ENCODE results near the gene MAP3K4.

MAP3K4 gene

GRCh38 chr6:160999516-160999915 lies 7.9 kb downstream of the MAP3K4 start:
- Histone ChIP-seq H3K9me3 (ENCODE audit: low read length) (no peaks in the 10 kb centered on the region), H2AFZ (ENCODE audit: low read depth, low read length) (no peak overlapping the region), H3K27me3 (ENCODE audit: insufficient read depth, low read length) (no peaks in the 10 kb centered on the region), H3K4me1 (ENCODE audit: insufficient read depth, low read length) (peaks cover 5% of the 10 kb centered on the region), H3K36me3 (ENCODE audit: insufficient read depth, low read length) (peaks cover 4% of the 10 kb centered on the region), H3K4me3 (ENCODE audit: low read length) (no peak overlapping the region)

DNA sequence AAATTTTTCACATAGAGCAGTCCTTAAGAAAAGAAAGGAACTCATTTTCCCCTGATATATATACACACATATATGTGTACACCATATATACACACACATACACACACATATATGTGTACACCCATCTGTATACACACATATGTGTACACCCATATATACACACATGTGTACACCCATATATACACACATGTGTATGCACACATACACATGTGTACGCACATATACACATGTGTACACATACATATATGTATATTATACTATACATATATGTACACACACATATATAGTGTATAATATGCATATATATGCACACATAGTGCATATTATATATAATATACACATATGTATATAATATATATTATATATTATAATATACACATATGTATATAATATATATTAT lies 9.1 kb downstream of the MAP3K4 start:
- peaks cover 4% of the 10 kb centered on the region for H3K36me3 ChIP-seq (ENCODE audit: insufficient read depth, low read length)
- no peaks in the 10 kb centered on the region for H3K4me1 ChIP-seq (ENCODE audit: insufficient read depth, low read length)
- no peaks in the 10 kb centered on the region for H3K27me3 ChIP-seq (ENCODE audit: insufficient read depth, low read length)
- no peaks in the 10 kb centered on the region for H3K9me3 ChIP-seq (ENCODE audit: low read length)
- no peak overlapping the region for H2AFZ ChIP-seq (ENCODE audit: low read depth, low read length)
- H3K4me3 ChIP-seq (ENCODE audit: low read length), result no peak overlapping the region

DNA sequence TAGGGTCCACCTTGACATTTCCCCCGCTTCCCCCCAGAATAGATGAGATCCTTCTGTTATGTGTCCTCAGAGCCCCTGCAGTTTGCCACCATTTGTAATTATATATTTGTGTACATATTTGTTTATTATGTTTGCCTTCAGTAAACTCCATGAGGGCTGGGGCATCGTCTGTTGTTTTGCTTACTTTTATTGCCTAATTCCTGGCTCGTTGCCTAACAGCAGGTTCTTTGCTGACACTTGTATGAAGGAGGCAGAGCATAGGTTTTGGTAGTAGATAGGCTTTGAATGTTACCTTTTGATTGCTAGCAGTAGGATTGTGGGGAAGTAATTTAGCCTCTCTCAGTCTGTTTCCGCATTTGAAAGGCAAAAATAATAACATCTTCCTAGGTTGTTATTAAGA lies 9.9 kb downstream of the MAP3K4 start:
- Histone ChIP-seq H3K9me3 (ENCODE audit: low read length) (no peaks in the 10 kb centered on the region), H3K4me1 (ENCODE audit: insufficient read depth, low read length) (no peaks in the 10 kb centered on the region), H3K27me3 (ENCODE audit: insufficient read depth, low read length) (no peaks in the 10 kb centered on the region), H2AFZ (ENCODE audit: low read depth, low read length) (no peak overlapping the region), H3K36me3 (ENCODE audit: insufficient read depth, low read length) (peaks cover 4% of the 10 kb centered on the region), H3K4me3 (ENCODE audit: low read length) (no peak overlapping the region)

- H3K36me3 ChIP-seq (ENCODE audit: insufficient read depth, low read length), result no peaks in the 10 kb centered on the region
- no peaks in the 10 kb centered on the region for H3K27me3 ChIP-seq (ENCODE audit: insufficient read depth, low read length)
- no peak overlapping the region for H2AFZ ChIP-seq (ENCODE audit: low read depth, low read length)
- no peaks in the 10 kb centered on the region for H3K9me3 ChIP-seq (ENCODE audit: low read length)
- H3K4me3 ChIP-seq (ENCODE audit: low read length), result no peak overlapping the region
- H3K4me1 ChIP-seq (ENCODE audit: insufficient read depth, low read length), result no peaks in the 10 kb centered on the region
Measured at GRCh38 chr6:161003336-161003735, 11.8 kb downstream of the MAP3K4 start.

DNA sequence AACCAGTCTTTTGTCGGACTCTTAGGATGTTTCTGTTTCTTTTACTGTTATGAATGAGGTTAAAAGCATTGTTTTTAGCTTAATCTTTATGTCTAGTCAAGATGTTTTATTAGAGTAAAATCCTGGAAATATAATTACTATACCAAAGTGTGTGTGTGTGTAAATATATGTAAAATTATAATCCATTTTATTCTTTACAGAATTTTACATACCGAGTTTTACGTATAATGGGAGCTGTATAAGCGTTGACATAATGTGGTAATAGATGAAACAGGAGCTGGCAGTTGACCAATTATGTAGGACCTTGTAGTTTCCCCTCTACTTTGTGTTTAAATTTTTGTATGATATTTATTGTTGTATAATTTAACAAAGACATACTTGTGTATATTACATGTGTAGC lies 16.7 kb downstream of the MAP3K4 start:
- H3K27me3 ChIP-seq (ENCODE audit: insufficient read depth, low read length), result no peaks in the 10 kb centered on the region
- no peak overlapping the region for H2AFZ ChIP-seq (ENCODE audit: low read depth, low read length)
- H3K4me3 ChIP-seq (ENCODE audit: low read length), result no peak overlapping the region
- no peaks in the 10 kb centered on the region for H3K9me3 ChIP-seq (ENCODE audit: low read length)
- H3K36me3 ChIP-seq (ENCODE audit: insufficient read depth, low read length), result no peaks in the 10 kb centered on the region
- H3K4me1 ChIP-seq (ENCODE audit: insufficient read depth, low read length), result peaks cover 26% of the 10 kb centered on the region

GRCh38 chr6:161009991-161010390 lies 18.4 kb downstream of the MAP3K4 start:
- Histone ChIP-seq H2AFZ (ENCODE audit: low read depth, low read length) (no peak overlapping the region), H3K27me3 (ENCODE audit: insufficient read depth, low read length) (no peaks in the 10 kb centered on the region), H3K9me3 (ENCODE audit: low read length) (no peaks in the 10 kb centered on the region), H3K36me3 (ENCODE audit: insufficient read depth, low read length) (no peaks in the 10 kb centered on the region), H3K4me3 (ENCODE audit: low read length) (no peak overlapping the region), H3K4me1 (ENCODE audit: insufficient read depth, low read length) (peaks cover 26% of the 10 kb centered on the region)

GRCh38 chr6:161010418-161010817 lies 18.8 kb downstream of the MAP3K4 start:
- Histone ChIP-seq H3K4me1 (ENCODE audit: insufficient read depth, low read length) (peaks cover 26% of the 10 kb centered on the region), H3K27me3 (ENCODE audit: insufficient read depth, low read length) (no peaks in the 10 kb centered on the region), H3K4me3 (ENCODE audit: low read length) (no peak overlapping the region), H3K9me3 (ENCODE audit: low read length) (no peaks in the 10 kb centered on the region), H2AFZ (ENCODE audit: low read depth, low read length) (no peak overlapping the region), H3K36me3 (ENCODE audit: insufficient read depth, low read length) (no peaks in the 10 kb centered on the region)

DNA sequence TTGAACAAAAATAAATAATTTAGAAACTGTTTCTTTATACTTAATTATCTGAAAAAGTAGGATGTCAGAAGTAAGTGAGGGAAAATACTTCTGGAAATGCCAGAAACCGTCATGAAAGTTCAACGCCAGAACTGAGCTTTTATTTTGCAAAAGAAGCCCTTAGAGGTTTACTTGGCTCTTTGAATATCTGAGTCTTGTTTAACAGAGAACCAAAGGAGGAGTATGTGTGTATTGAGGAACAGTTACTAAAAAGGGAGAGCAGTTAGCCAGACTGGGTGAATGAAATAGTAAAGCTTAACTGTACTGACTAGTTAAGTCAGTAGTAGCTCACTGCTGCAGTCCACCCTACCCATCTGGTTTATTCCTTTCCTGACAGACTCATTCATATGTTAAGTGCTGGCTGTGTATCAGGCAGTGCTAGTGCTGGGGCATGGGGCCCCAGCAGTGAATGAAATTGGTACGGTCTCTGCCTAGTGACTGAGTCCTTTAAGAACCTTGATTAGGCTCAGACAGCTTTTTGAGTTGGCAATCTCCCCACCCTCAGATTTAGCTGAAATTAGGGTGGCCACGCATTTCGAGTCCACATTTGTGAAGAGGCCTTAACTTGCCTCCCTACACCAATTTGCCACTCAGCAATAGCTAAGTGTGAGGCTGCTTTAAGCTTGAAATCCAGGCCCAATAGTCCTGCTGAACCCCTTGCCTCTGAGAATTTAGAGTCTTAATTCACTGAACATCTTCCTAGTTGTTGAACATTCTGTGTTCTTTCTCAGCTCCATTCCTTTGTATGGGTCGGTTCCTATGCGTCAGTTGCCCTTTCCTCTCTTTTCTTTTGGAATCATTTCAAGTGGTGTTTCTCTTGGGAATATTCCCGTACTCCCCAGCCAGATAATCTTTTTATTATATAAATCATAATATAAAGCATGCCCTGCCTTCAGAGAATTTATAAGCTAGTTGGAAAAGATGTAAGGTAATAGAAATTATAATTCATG lies 20.2 kb downstream of the MAP3K4 start:
- Histone ChIP-seq H3K9me3 (ENCODE audit: low read length) (peaks cover 2% of the 10 kb centered on the region), H3K27me3 (ENCODE audit: insufficient read depth, low read length) (no peaks in the 10 kb centered on the region), H3K4me1 (ENCODE audit: insufficient read depth, low read length) (peaks cover 26% of the 10 kb centered on the region), H3K36me3 (ENCODE audit: insufficient read depth, low read length) (no peaks in the 10 kb centered on the region), H2AFZ (ENCODE audit: low read depth, low read length) (no peak overlapping the region), H3K4me3 (ENCODE audit: low read length) (no peak overlapping the region)

GRCh38 chr6:161013695-161014094 lies 22.1 kb downstream of the MAP3K4 start:
- Histone ChIP-seq H3K9me3 (ENCODE audit: low read length) (peaks cover 2% of the 10 kb centered on the region), H2AFZ (ENCODE audit: low read depth, low read length) (no peak overlapping the region), H3K36me3 (ENCODE audit: insufficient read depth, low read length) (no peaks in the 10 kb centered on the region)

GRCh38 chr6:161017766-161018564 lies 26.4 kb downstream of the MAP3K4 start:
- peaks cover 2% of the 10 kb centered on the region for H3K9me3 ChIP-seq (ENCODE audit: low read length)
- peaks cover 4% of the 10 kb centered on the region for H3K36me3 ChIP-seq (ENCODE audit: insufficient read depth, low read length)
- no peak overlapping the region for H3K4me3 ChIP-seq (ENCODE audit: low read length)
- H3K4me1 ChIP-seq (ENCODE audit: insufficient read depth, low read length), result no peaks in the 10 kb centered on the region
- H3K27me3 ChIP-seq (ENCODE audit: insufficient read depth, low read length), result no peaks in the 10 kb centered on the region
- H2AFZ ChIP-seq (ENCODE audit: low read depth, low read length), result no peak overlapping the region

More at GRCh38 chr6:161013695-161014094, 22.1 kb downstream of the MAP3K4 start:
- no peak overlapping the region for H3K4me3 ChIP-seq (ENCODE audit: low read length)
- H3K27me3 ChIP-seq (ENCODE audit: insufficient read depth, low read length), result no peaks in the 10 kb centered on the region
- H3K4me1 ChIP-seq (ENCODE audit: insufficient read depth, low read length), result peaks cover 26% of the 10 kb centered on the region

DNA sequence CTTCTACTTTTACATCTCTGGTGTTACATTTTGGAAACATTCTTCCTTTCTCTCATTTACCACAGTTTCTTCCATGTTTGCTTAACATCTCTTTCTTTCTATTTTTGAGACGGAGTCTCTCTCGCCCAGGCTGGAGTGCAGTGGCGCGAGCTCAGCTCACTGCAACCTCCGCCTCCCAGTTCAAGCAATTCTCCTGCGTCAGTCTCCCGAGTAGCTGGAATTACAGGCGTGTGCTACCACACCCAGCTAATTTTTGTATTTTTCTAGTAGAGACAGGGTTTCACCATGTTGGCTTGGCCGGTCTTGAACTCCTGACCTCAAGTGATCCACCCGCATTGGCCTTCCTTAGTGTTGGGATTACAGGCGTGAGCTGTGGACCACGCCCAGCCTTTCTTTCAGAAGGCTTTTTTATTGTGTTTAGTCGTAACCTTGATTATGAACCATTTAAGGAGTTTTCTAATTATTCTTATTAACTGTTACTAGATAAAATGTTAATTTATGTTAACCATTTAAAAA lies 27.8 kb downstream of the MAP3K4 start:
- Histone ChIP-seq H3K9me3 (ENCODE audit: low read length) (peaks cover 2% of the 10 kb centered on the region), H3K4me1 (ENCODE audit: insufficient read depth, low read length) (no peaks in the 10 kb centered on the region), H3K36me3 (ENCODE audit: insufficient read depth, low read length) (peaks cover 4% of the 10 kb centered on the region), H3K27me3 (ENCODE audit: insufficient read depth, low read length) (no peaks in the 10 kb centered on the region), H3K4me3 (ENCODE audit: low read length) (no peak overlapping the region), H2AFZ (ENCODE audit: low read depth, low read length) (no peak overlapping the region)

- Histone ChIP-seq H2AFZ (ENCODE audit: low read depth, low read length) (no peak overlapping the region), H3K9me3 (ENCODE audit: low read length) (peaks cover 3% of the 10 kb centered on the region), H3K4me3 (ENCODE audit: low read length) (no peak overlapping the region), H3K27me3 (ENCODE audit: insufficient read depth, low read length) (no peaks in the 10 kb centered on the region), H3K4me1 (ENCODE audit: insufficient read depth, low read length) (no peaks in the 10 kb centered on the region), H3K36me3 (ENCODE audit: insufficient read depth, low read length) (peaks cover 4% of the 10 kb centered on the region)
Measured at GRCh38 chr6:161021543-161021942, 30.0 kb downstream of the MAP3K4 start.
